HG02571 (cell line): ENCODE measurements around the gene TCF21.

Experiments used
- ATAC-seq: cut with Tn5 transposase; IDR thresholded peaks from one replicate; pipeline ENCODE4 v1.9.1; 2021; ENCODE audit warnings: mild to moderate bottlenecking, moderate library complexity; ENCODE audit not compliant: unreplicated experiment

The TCF21 gene

GRCh38 chr6:133889557-133890403, 867 bp downstream of the TCF21 start:
- no peak for ATAC-seq

GRCh38 chr6:133890711-133891148, 1.8 kb downstream of the TCF21 start:
- ATAC-seq = no peak

- no peak for ATAC-seq
Observed at GRCh38 chr6:133891149-133891926, 2.4 kb downstream of the TCF21 start.

- ATAC-seq = no peak
Observed at GRCh38 chr6:133891927-133892812, 3.3 kb downstream of the TCF21 start.

- ATAC-seq = no peak
Observed at GRCh38 chr6:133892813-133893691, 4.1 kb downstream of the TCF21 start.

- no peak for ATAC-seq
Observed at GRCh38 chr6:133893946-133894345, 5.0 kb downstream of the TCF21 start.

GRCh38 chr6:133894369-133894768, 5.5 kb downstream of the TCF21 start:
- no peak for ATAC-seq

GRCh38 chr6:133894795-133895358, 6.0 kb downstream of the TCF21 start:
- no peak for ATAC-seq

- ATAC-seq = no peak
Observed at GRCh38 chr6:133895573-133896343, 6.8 kb downstream of the TCF21 start.

GRCh38 chr6:133896344-133896721, 7.4 kb downstream of the TCF21 start:
- ATAC-seq = no peak

GRCh38 chr6:133898263-133898662, 9.3 kb downstream of the TCF21 start:
- no peak for ATAC-seq

- no peak for ATAC-seq
Observed at GRCh38 chr6:133899556-133899955, 10.6 kb downstream of the TCF21 start.

GRCh38 chr6:133903855-133904254, 14.9 kb downstream of the TCF21 start:
- no peak for ATAC-seq

GRCh38 chr6:133906050-133906449, 17.1 kb downstream of the TCF21 start:
- no peak for ATAC-seq

GRCh38 chr6:133916650-133917151, 27.8 kb downstream of the TCF21 start:
- peak; percentile 74 for ATAC-seq

GRCh38 chr6:133917781-133918180, 28.9 kb downstream of the TCF21 start:
- ATAC-seq = no peak

GRCh38 chr6:133918208-133918930, 29.5 kb downstream of the TCF21 start:
- no peak for ATAC-seq

GRCh38 chr6:133919362-133919761, 30.4 kb downstream of the TCF21 start:
- ATAC-seq = no peak
